ENCODE data around the gene HEXD.
A peak's percentile ranks its signal among the peaks of the same experiment; 100 is the strongest.
"Not testable (repeated sequence)": the region's sequence is repeated elsewhere in the genome, so short reads cannot be mapped to it uniquely, and the experiment has no call there.

Gene HEXD

DNA sequence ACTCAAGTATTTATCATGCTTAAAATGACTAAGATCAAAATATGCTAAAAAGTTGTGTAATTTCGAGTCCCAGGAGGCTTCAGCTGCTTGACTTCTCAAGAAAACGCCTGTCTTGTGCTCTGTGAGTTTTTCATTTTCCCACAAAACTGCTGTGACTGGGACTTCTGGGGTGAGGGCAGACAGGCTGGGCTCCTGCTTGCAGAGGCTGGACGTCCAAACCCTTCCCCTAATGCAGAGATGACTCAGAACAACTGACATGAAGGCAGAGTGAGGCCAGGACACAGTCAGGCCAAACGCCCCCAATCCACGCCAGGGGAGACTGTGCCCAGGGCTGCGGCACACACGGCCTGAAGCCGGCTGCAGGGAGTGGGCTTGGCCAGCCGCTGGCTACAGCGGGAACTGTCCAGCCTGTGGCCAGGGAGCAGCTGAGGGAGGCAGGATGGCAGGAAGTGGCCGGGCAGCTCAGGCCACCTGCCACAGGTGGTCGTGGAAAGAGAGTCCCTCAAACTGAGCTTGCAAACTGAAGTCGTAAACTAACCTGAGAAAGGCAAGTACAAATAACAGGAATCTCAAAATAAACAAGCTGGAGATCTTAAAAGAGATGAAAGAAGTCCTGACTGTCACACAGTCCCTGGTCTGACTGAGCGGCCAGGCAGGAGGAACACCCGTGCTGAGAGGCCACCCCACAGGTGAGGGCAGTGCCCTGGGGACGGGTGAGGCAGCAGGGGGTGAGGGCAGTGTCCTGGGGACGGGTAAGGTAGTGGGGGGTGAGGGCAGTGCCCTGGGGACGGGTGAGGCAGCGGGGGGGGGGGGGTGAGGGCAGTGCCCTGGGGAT lies 21.3 kb upstream of the HEXD start:
- no peak for DNase-seq (ENCODE audit: low read depth in 3 of 3, low spot score in 1 of 3)

- no peak for DNase-seq (ENCODE audit: low read depth in 3 of 3, low spot score in 1 of 3)
Observed at GRCh38 chr17:82397449-82398335, 20.5 kb upstream of the HEXD start.

DNA sequence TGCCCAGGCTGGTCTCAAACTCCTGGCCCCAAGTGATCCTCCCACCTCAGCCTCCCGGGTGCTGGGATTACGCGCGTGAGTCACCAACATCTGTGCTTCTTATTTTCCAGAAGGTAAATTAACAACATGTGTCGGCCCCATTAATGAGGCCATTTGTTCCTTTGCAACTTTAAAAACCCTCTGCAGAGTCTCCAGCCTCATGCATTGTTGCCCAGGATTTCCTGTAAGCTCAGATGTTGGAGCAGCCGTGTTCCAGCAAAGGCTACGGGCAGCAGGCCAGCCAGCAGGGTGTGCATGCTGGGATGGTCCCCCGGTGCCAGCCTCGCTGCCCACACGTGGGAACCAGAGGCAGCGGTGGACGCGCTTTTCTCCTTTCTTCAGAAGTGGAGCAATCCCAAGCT lies 19.1 kb upstream of the HEXD start:
- no peak for DNase-seq (ENCODE audit: low read depth in 3 of 3, low spot score in 1 of 3)

DNA sequence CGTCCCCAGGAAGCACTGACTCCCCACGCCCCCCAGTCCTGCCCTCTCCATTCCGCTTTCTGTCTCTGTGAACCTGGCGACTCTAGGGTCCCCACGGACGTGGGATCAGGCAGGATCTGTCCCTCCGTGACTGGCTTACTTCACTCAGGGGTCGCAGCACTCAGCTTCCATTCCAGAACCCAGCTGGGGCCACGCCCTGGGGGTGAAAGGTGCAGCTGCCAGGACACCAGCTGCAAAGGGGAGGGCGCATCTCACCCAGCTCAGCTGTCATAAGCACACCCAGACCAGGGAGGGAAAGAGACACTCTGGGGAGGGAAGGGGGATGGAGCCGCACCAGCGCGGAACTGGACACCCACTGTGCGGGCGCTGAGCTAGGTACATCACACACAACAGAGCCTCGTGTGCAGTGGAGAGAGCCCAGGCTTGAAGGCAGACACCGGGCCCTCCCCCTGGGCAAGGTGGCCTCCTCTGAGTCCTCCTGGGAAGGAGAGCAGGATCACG lies 18.5 kb upstream of the HEXD start:
- no peak for DNase-seq (ENCODE audit: low read depth in 3 of 3, low spot score in 1 of 3)

- DNase-seq (ENCODE audit: low read depth in 3 of 3, low spot score in 1 of 3) = no peak
Observed at GRCh38 chr17:82400206-82400605, 17.9 kb upstream of the HEXD start.

GRCh38 chr17:82400830-82401229 lies 17.3 kb upstream of the HEXD start:
- peak in 2 of 3 donors; percentile 6 to 24 for DNase-seq (ENCODE audit: low read depth in 3 of 3, low spot score in 1 of 3)

DNA sequence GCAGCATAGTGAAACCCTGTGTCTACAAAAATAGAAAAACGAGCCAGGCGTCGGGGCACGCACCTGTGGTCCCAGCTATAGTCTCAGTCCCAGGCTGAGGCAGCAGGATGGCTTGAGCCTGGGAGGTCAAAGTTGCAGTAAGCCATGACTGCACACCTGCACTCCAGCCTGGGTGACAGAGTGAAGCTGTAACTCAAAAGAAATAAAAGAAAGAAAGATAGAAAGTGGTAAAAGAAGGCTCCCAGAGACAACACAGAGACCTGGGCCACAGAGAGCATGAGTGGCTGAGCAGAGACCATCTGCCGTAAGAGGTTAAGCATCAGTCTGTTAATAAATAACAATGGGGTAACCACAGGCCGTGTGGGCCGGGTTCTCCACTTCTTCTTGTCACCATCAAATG lies 15.3 kb upstream of the HEXD start:
- DNase-seq (ENCODE audit: low read depth in 3 of 3, low spot score in 1 of 3) = no peak

- DNase-seq (ENCODE audit: low read depth in 3 of 3, low spot score in 1 of 3) = no peak
Observed at GRCh38 chr17:82403662-82404660, 14.2 kb upstream of the HEXD start.

DNA sequence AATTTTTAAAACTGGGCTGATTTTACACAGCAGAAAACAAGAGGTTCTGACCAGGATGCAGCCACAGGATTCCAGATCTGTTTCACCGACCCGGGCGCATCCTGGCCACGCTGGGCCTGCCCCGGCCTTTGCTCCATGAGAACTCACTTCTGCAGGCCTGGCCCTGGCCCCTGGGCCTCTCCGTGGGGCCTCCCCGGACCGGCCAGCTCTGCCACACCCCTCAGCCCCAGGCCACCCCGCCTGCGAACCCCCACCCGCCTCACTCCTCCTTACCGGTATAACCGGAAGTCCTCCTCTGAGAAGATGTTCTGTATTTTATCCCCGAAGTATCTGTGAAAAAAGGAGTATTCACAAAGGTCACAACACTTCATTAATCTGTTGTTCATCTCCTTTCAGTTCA lies 13.1 kb upstream of the HEXD start:
- DNase-seq (ENCODE audit: low read depth in 3 of 3, low spot score in 1 of 3) = no peak

DNA sequence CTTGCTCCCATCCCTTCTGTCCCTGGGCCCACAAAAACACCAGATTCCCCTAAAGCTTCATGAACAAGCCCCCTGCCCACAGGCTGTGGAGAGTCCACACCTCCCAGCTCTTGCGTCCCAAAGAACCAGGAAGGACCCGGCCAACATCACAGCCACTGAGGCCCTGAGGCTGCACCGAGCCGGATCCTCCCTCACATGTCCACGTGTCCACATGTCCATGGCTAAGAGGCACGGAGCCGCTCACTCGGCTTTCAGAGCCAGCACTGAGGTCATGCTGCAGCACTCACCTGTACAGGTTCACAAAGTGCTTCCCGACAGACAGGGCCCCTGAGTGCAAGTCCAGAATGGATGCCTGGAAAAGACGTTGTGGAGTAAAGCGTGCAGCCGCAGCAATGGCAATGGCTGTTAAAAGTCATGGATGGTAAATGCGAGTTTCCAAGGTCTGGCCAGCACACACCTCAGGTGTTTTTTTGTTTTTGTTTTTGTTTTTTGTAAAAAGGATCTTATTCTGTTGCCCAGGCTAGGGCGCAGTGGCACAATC lies 11.9 kb upstream of the HEXD start:
- no peak for DNase-seq (ENCODE audit: low read depth in 3 of 3, low spot score in 1 of 3)

- no peak for DNase-seq (ENCODE audit: low read depth in 3 of 3, low spot score in 1 of 3)
Observed at GRCh38 chr17:82407255-82407654, 10.9 kb upstream of the HEXD start.

DNA sequence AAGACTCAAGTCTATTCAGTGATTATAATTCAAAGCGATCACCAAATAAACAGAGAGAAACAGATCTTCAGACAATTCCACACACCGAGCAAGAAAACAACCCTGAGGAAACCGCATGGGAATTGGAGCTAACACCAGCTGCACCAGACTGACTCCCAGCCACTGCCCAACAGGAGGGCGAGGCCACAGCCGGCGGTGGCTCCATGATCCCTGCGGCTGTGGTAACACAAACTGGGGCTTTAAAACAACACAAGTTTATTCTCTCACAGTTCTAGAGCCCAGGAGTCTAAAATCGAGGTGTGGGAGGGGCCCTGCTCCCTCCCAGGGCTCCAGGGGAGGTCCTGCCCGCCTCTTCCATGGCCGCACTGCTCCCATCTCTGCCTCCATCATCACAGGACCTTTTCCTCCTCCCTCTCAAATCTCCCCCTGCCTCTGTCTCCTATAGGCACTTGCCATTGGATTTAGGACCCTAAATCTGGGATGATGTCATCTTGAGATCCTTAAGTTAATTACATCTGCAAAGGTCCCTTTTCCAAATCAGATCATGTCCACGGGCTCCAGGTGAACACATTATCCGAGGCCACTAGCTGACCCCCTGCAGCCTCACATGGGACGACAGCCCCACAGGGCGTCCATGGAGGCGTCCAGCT lies 9.7 kb upstream of the HEXD start:
- no peak for DNase-seq (ENCODE audit: low read depth in 3 of 3, low spot score in 1 of 3)

- DNase-seq (ENCODE audit: low read depth in 3 of 3, low spot score in 1 of 3) = no peak
Observed at GRCh38 chr17:82408938-82409318, 9.2 kb upstream of the HEXD start.

- no peak for DNase-seq (ENCODE audit: low read depth in 3 of 3, low spot score in 1 of 3)
Observed at GRCh38 chr17:82410014-82410716, 8.0 kb upstream of the HEXD start.

- DNase-seq (ENCODE audit: low read depth in 3 of 3, low spot score in 1 of 3) = no peak
Observed at GRCh38 chr17:82411396-82412053, 6.6 kb upstream of the HEXD start.

- DNase-seq (ENCODE audit: low read depth in 3 of 3, low spot score in 1 of 3) = not testable (repeated sequence)
Observed at GRCh38 chr17:82412081-82412480, 6.1 kb upstream of the HEXD start.

DNA sequence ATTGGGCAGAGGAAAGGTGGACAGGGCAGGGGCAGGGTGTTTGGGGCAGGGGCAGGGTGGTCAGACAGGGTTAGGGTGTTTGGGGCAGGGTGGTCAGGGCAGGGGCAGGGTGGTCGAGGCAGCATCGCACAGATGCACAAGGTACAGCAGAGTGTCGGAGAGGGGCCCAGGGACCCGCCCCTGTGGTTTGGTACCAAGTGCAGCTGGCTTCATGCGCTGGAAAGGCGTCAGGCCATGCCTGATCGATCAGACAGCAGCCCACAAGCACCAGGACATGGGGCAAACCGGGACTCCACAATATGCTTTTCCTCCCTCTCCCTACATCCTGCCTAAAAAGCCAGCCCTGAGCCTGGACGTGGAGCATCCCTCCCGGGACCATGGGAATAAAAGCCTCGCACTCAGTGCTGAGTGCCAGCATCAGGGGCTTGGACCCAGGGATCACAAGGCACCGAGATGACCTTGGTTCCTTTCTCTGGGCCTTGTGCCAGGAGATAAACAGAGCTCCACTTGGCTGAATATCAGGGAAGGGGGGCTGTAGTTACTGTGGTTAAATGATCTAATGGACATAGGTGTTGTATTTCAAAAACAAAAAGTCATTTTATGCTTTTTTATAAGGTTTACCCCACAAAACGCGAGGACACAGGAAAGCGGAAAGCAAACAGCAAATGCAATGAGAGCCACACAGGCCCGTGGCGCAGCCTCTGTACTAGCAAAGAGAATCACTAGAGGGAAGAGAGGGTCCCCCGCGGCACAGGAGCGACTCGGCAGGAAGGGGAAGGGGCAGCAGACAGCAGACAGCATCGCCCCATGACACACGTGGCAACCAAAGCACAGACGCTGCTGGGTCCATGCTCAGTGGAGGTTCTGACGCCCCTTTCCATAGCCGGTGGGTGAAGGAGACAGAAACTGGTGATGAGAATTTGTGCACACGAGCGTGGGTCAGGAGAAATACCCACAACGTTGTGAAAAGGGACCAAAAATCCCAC lies 5.3 kb upstream of the HEXD start:
- no peak for DNase-seq (ENCODE audit: low read depth in 3 of 3, low spot score in 1 of 3)
